ENCODE data around the gene OR2A5. TPM values are rescaled to one million over a fixed set of nuclear protein-coding genes. Genes with fewer than 3 reads are reported as not detected.

The OR2A5 gene
- total and polyA plus RNA-seq, 9 of the 15 experiments (the other 6 are each of a cell fraction or from before 2014, with no cell fraction given), result not detected

DNA sequence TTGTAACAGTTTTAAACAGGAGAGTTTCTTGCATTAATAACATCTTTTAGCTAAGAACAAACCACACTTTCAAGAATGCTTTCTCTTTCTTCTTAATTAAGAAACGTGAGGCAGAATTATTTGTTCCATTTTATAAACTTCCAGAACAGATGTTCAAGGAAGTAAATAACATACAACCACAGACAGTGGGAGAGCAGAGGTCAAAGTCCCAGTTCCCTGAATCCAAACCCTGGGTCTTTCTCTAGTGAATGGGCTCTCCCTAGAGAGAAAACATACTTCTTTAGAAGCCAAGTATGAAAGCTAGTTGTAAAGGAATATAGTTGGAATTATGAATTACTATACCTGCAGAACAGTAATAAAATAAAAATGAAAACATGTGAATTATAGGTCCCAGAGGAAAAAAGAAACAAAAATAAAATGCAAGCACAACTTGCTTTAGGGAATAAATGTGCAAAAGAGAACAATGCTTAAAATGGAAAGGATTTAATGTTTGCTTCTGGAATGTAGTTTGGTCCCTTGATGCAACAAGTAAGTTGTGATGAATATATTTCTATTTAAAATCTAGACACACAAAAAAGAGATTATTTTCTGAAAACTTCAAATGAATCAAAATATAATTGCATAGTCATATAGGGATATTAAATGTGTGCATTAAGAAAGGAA is 42.6 kb upstream of the OR2A5 start:
- H3K9ac ChIP-seq (ENCODE audit: insufficient read depth in 1 of 2, low read depth in 2 of 2, low read length in 2 of 2), result no peak overlapping the region
- no TSS peak for BruUV-seq (replicated peaks)
- H3K79me2 ChIP-seq (ENCODE audit: control insufficient read depth, insufficient read depth, low read length), result no peaks in the 10 kb centered on the region
- no peaks in the 10 kb centered on the region for H4K20me1 ChIP-seq (replicated peaks; ENCODE audit: control insufficient read depth, insufficient read depth, low read length)
- no peak overlapping the region for H2AFZ ChIP-seq (ENCODE audit: low read depth, low read length)
- ChIA-PET POLR2A (no interaction called here), CTCF (ENCODE audit: low intra/inter-chr PET ratio) (no interaction called here)
- intact Hi-C loops (cut with micrococcal nuclease) (no loop called here), in situ Hi-C loops (cut with MboI) (no loop called here)
- FAIRE-seq (no peak), ATAC-seq (no peak), DNase-seq (ENCODE audit: extremely low read depth in 1 of 4, low spot score in 3 of 4) (no peak)
- no peaks in the 10 kb centered on the region for H3K4me1 ChIP-seq (replicated peaks in 1 of 2; ENCODE audit: control insufficient read depth in 2 of 2, insufficient read depth in 2 of 2, low read length in 2 of 2)
- no peaks in the 10 kb centered on the region for H3K36me3 ChIP-seq (ENCODE audit: control insufficient read depth, insufficient read depth, low read length)
- H3K4me3 ChIP-seq, result no peak overlapping the region
- 0% methylated on average over 1 of the region's 1 CpG for WGBS (ENCODE audit: insufficient coverage, low coverage, missing lambda C conversion rate)
- H3K27ac ChIP-seq (ENCODE audit: extremely low read depth, low read depth, low read length), result no peak overlapping the region
- H3K27me3 ChIP-seq (ENCODE audit: control insufficient read depth in 2 of 2, insufficient read depth in 2 of 2, low read length in 2 of 2), result 0 out of 5 replicates have a peak, but pooled peaks cover 0 to 3% of the 10 kb centered on the region in 2 experiments
- no peaks in the 10 kb centered on the region for H3K9me1 ChIP-seq (ENCODE audit: control insufficient read depth, insufficient read depth, low read length)
- no peak overlapping the region for H3K4me2 ChIP-seq (ENCODE audit: insufficient read depth, low read length)
- H3K9me3 ChIP-seq (replicated peaks; ENCODE audit: control insufficient read depth, insufficient read depth, low read depth, low read length), result peaks cover 2% of the 10 kb centered on the region; the same call in 1 of the 2 replicates
- TF ChIP-seq, protein P1, sequence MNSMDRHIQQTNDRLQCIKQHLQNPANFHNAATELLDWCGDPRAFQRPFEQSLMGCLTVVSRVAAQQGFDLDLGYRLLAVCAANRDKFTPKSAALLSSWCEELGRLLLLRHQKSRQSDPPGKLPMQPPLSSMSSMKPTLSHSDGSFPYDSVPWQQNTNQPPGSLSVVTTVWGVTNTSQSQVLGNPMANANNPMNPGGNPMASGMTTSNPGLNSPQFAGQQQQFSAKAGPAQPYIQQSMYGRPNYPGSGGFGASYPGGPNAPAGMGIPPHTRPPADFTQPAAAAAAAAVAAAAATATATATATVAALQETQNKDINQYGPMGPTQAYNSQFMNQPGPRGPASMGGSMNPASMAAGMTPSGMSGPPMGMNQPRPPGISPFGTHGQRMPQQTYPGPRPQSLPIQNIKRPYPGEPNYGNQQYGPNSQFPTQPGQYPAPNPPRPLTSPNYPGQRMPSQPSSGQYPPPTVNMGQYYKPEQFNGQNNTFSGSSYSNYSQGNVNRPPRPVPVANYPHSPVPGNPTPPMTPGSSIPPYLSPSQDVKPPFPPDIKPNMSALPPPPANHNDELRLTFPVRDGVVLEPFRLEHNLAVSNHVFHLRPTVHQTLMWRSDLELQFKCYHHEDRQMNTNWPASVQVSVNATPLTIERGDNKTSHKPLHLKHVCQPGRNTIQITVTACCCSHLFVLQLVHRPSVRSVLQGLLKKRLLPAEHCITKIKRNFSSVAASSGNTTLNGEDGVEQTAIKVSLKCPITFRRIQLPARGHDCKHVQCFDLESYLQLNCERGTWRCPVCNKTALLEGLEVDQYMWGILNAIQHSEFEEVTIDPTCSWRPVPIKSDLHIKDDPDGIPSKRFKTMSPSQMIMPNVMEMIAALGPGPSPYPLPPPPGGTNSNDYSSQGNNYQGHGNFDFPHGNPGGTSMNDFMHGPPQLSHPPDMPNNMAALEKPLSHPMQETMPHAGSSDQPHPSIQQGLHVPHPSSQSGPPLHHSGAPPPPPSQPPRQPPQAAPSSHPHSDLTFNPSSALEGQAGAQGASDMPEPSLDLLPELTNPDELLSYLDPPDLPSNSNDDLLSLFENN (IDR thresholded peaks at IDR 0.05; ENCODE audit: low read depth in 2 of 2, low read length in 2 of 2), result no peak
- TF ChIP-seq NCOA2 (IDR thresholded peaks at IDR 0.05; ENCODE audit: partially characterized antibody in 2 of 2) (no peak), ZNF197 (CRISPR knock-in tag; IDR thresholded peaks at IDR 0.05; ENCODE audit: low read depth) (no peak), PML (IDR thresholded peaks at IDR 0.05; ENCODE audit: low read length) (no peak), ZNF174 (CRISPR knock-in tag; IDR thresholded peaks at IDR 0.05) (no peak), CREM (IDR thresholded peaks at IDR 0.05; ENCODE audit: low read depth) (no peak), SOX6 (IDR thresholded peaks at IDR 0.05) (no peak), CHD1 (IDR thresholded peaks at IDR 0.05; ENCODE audit: low read length) (no peak), SRSF9 (IDR thresholded peaks at IDR 0.05; ENCODE audit: borderline replicate concordance, low read depth, low read length) (no peak), TAF1 (IDR thresholded peaks at IDR 0.05; ENCODE audit: control insufficient read depth, extremely low read depth, insufficient read depth, low read length, severe bottlenecking) (no peak), TCF7 (IDR thresholded peaks at IDR 0.05; ENCODE audit: borderline replicate concordance) (no peak)
- TF ChIP-seq, protein P2, sequence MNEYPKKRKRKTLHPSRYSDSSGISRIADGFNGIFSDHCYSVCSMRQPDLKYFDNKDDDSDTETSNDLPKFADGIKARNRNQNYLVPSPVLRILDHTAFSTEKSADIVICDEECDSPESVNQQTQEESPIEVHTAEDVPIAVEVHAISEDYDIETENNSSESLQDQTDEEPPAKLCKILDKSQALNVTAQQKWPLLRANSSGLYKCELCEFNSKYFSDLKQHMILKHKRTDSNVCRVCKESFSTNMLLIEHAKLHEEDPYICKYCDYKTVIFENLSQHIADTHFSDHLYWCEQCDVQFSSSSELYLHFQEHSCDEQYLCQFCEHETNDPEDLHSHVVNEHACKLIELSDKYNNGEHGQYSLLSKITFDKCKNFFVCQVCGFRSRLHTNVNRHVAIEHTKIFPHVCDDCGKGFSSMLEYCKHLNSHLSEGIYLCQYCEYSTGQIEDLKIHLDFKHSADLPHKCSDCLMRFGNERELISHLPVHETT (CRISPR knock-in tag; conservative IDR thresholded peaks at IDR 0.05 in 1 of 2, IDR thresholded peaks at IDR 0.05 in 1 of 2), result no peak
- TF ChIP-seq, protein P3, sequence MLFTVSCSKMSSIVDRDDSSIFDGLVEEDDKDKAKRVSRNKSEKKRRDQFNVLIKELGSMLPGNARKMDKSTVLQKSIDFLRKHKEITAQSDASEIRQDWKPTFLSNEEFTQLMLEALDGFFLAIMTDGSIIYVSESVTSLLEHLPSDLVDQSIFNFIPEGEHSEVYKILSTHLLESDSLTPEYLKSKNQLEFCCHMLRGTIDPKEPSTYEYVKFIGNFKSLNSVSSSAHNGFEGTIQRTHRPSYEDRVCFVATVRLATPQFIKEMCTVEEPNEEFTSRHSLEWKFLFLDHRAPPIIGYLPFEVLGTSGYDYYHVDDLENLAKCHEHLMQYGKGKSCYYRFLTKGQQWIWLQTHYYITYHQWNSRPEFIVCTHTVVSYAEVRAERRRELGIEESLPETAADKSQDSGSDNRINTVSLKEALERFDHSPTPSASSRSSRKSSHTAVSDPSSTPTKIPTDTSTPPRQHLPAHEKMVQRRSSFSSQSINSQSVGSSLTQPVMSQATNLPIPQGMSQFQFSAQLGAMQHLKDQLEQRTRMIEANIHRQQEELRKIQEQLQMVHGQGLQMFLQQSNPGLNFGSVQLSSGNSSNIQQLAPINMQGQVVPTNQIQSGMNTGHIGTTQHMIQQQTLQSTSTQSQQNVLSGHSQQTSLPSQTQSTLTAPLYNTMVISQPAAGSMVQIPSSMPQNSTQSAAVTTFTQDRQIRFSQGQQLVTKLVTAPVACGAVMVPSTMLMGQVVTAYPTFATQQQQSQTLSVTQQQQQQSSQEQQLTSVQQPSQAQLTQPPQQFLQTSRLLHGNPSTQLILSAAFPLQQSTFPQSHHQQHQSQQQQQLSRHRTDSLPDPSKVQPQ (CRISPR knock-in tag; IDR thresholded peaks at IDR 0.05; ENCODE audit: borderline replicate concordance), result no peak
- TF ChIP-seq, protein P4, sequence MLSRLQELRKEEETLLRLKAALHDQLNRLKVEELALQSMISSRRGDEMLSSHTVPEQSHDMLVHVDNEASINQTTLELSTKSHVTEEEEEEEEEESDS (CRISPR knock-in tag; IDR thresholded peaks at IDR 0.05), result no peak

Measured in K562 (cell line).